ENCODE measurements around the gene OLR1.
A peak's percentile ranks its signal among the peaks of the same experiment; 100 is the strongest.

OLR1 gene

GRCh38 chr12:10151621-10152020 lies 20.3 kb downstream of the OLR1 start:
- DNase-seq, result no peak

- DNase-seq, result no peak
Observed at GRCh38 chr12:10147714-10148403, 24.1 kb downstream of the OLR1 start.

GRCh38 chr12:10142976-10143589 lies 28.8 kb downstream of the OLR1 start:
- DNase-seq, result no peak

- DNase-seq, result peak in 3 of 4 experiments; percentile 4 to 8 (median 6)
Observed at GRCh38 chr12:10140001-10140400, 31.9 kb downstream of the OLR1 start.

GRCh38 chr12:10136637-10137205 lies 35.2 kb downstream of the OLR1 start:
- DNase-seq, result no peak

- DNase-seq, result no peak
Observed at GRCh38 chr12:10135126-10135525, 36.8 kb downstream of the OLR1 start.

- DNase-seq, result no peak
Observed at GRCh38 chr12:10132850-10133370, 39.0 kb downstream of the OLR1 start.

GRCh38 chr12:10131111-10131690 lies 40.7 kb downstream of the OLR1 start:
- DNase-seq, result no peak

GRCh38 chr12:10130042-10130441 lies 41.9 kb downstream of the OLR1 start, which contains the start of gene CLEC7A:
TSS of gene CLEC7A (minus strand) at chr12:10130199. CDS start at chr12:10130082, 117 bp downstream.
- DNase-seq, result no peak

GRCh38 chr12:10128687-10129086 lies 43.2 kb downstream of the OLR1 start:
- DNase-seq, result no peak

- no peak for DNase-seq
Observed at GRCh38 chr12:10126413-10126812, 45.5 kb downstream of the OLR1 start.

- DNase-seq, result no peak
Observed at GRCh38 chr12:10122689-10123088, 49.2 kb downstream of the OLR1 start.

- no peak for DNase-seq
Observed at GRCh38 chr12:10121278-10121677, 50.7 kb downstream of the OLR1 start.

- no peak for DNase-seq
Observed at GRCh38 chr12:10119066-10119465, 52.9 kb downstream of the OLR1 start.

- DNase-seq, result no peak
Observed at GRCh38 chr12:10115890-10116289, 56.0 kb downstream of the OLR1 start.

- DNase-seq, result no peak
Observed at GRCh38 chr12:10115311-10115710, 56.6 kb downstream of the OLR1 start.

GRCh38 chr12:10113920-10114319 lies 58.0 kb downstream of the OLR1 start:
- DNase-seq, result no peak

GRCh38 chr12:10113075-10113474 lies 58.9 kb downstream of the OLR1 start:
- no peak for DNase-seq

GRCh38 chr12:10111451-10111850 lies 60.5 kb downstream of the OLR1 start:
- DNase-seq, result no peak

GRCh38 chr12:10110256-10110844 lies 61.6 kb downstream of the OLR1 start:
- no peak for DNase-seq
